PC-3 (cell line): ENCODE data around the gene SSC5D. TPM values are rescaled to one million over a fixed set of nuclear protein-coding genes. Genes with fewer than 3 reads are reported as not detected.

Experiments
- ATAC-seq: fragments of 200-7000 bp; cut with Tn5 transposase; 2 replicates; pipeline ENCODE4 v1.9.1; 2020; ENCODE audit warnings: mild to moderate bottlenecking, moderate library complexity
- BruUV-seq: library from RNA; stranded (reverse); fragments of 400-500 nt; replicated peaks from 2 replicates; lab custom pipeline; 2021; lab: Mats Ljungman, UMichigan
- CTCF ChIA-PET: fragments of 300-600 bp; sonication (Branson Sonifier 250); formaldehyde crosslinking; loops from one replicate; lab custom pipeline; 2022; ENCODE audit warnings: antibody characterized with exemption; lab: Charles Lee
- POLR2A ChIA-PET: fragments of 300-600 bp; sonication (Branson Sonifier 250); formaldehyde crosslinking; loops from one replicate; lab custom pipeline; 2022; ENCODE audit warnings: antibody characterized with exemption; ENCODE audit not compliant: unreplicated experiment; lab: Charles Lee
- DNase-seq: peaks from one replicate; pipeline ENCODE4 v3.0.0-alpha.2; 2015
- H2AFZ ChIP-seq: fragments of 300-600 bp; sonication (generic); 2 replicates; pipeline ENCODE4 v1.6.0; 2016; ENCODE audit warnings: antibody characterized with exemption, low read length
- H3F3A ChIP-seq: fragments of 300-600 bp; sonication (generic); one replicate; pipeline ENCODE4 v1.6.0; 2017; ENCODE audit warnings: antibody characterized with exemption, low read length, control low read depth, mild to moderate bottlenecking; ENCODE audit not compliant: unreplicated experiment
- H3K27ac ChIP-seq: fragments of 300-600 bp; sonication (generic); 2 replicates; pipeline ENCODE4 v1.5.1; 2016; ENCODE audit warnings: mild to moderate bottlenecking, low read length
- H3K27me3 ChIP-seq: fragments of 300-600 bp; sonication (generic); 2 replicates; pipeline ENCODE4 v1.6.1; 2016; ENCODE audit warnings: low read length, mixed read lengths
- H3K36me3 ChIP-seq: fragments of 300-600 bp; sonication (generic); 2 replicates; pipeline ENCODE4 v1.6.1; 2016; ENCODE audit warnings: low read depth, mixed run types, low read length, mixed read lengths
- H3K4me1 ChIP-seq: fragments of 300-600 bp; sonication (generic); 2 replicates; pipeline ENCODE4 v1.5.1; 2016; ENCODE audit warnings: low read length; ENCODE audit not compliant: insufficient read depth
- H3K4me2 ChIP-seq: fragments of 300-600 bp; sonication (generic); 2 replicates; pipeline ENCODE4 v1.6.0; 2016; ENCODE audit warnings: low read length
- H3K4me3 ChIP-seq: fragments of 300-600 bp; sonication (generic); 2 replicates; pipeline ENCODE4 v1.5.1; 2016; ENCODE audit warnings: mild to moderate bottlenecking, low read length, mixed read lengths
- H3K79me2 ChIP-seq: fragments of 300-600 bp; sonication (generic); 2 replicates; pipeline ENCODE4 v1.6.1; 2017; ENCODE audit warnings: low read length, mixed read lengths
- H3K9ac ChIP-seq: fragments of 300-600 bp; sonication (generic); 2 replicates; pipeline ENCODE4 v1.6.0; 2016; ENCODE audit warnings: mild to moderate bottlenecking, low read length
- H3K9me2 ChIP-seq: fragments of 300-600 bp; sonication (generic); replicated peaks from 2 replicates; pipeline ENCODE4 v1.6.1; 2016; ENCODE audit warnings: mixed run types, low read length, mixed read lengths
- H3K9me3 ChIP-seq: fragments of 300-600 bp; sonication (generic); 2 replicates; pipeline ENCODE4 v1.6.1; 2016; ENCODE audit warnings: low read length, mixed read lengths
- H4K20me1 ChIP-seq: fragments of 300-600 bp; sonication (generic); 2 replicates; pipeline ENCODE4 v1.6.1; 2016; ENCODE audit warnings: low read length, mixed read lengths
- EZH2 ChIP-seq: fragments of 300-600 bp; sonication (generic); IDR thresholded peaks from one replicate; pipeline ENCODE4 v1.6.1; 2017; ENCODE audit warnings: antibody characterized with exemption, mild to moderate bottlenecking, low read length; ENCODE audit not compliant: unreplicated experiment
- EZH2phosphoT487 ChIP-seq: fragments of 300-600 bp; sonication (generic); IDR thresholded peaks from 2 replicates; pipeline ENCODE4 v1.6.1; 2018; ENCODE audit warnings: mild to moderate bottlenecking, antibody characterized with exemption, low read length, borderline replicate concordance
- intact Hi-C: fragments of 100-400 bp; cut with micrococcal nuclease; formaldehyde crosslinking; loops from 2 replicates; pipeline ENCODE4 v1.9.0; 2023
- total RNA-seq: library from RNA; depleted of rRNA; stranded (reverse); fragments of >200 nt; gene quantifications from 2 replicates; pipeline ENCODE4 v1.2.3, GENCODE V29; 2014
- TF ChIP-seq, protein P1 (sequence below): fragments of 300-600 bp; sonication (generic); conservative IDR thresholded peaks from 2 replicates; pipeline ENCODE4 v1.5.1; 2017; ENCODE audit warnings: antibody characterized with exemption, low read depth, mild to moderate bottlenecking, low read length

The SSC5D gene
- total RNA-seq, 1 experiment from 2014 or later: not detected

DNA sequence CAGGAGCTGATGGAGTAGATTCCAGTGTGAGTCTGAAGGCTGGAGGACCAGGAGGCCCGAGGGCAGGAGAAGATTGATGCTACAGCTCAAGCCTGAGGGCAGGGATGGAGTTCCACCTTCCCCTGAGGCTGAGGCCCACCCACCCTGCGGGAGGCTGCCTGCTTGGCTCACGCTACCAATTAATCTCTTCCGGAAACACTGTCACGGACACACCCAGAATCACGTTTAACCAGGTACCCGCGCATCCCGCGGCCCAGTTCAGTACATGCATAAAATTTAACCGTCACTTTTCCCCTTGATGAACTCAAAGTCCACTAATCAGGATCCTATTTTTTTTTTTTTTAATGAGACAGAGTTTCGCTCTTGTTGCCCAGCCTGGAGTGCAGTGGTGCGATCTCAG lies 17.0 kb upstream of the SSC5D start:
- H3K4me2 ChIP-seq: no peak overlapping the region

GRCh38 chr19:55472463-55472862 lies 15.8 kb upstream of the SSC5D start:
- no peaks in the 10 kb centered on the region for H3K9me3 ChIP-seq
- CTCF ChIA-PET: no interaction called here
- peaks cover 18% of the 10 kb centered on the region for H3K4me1 ChIP-seq
- DNase-seq (peak; percentile 86), ATAC-seq (peak; percentile 8; the same call in 1 of the 2 replicates)
- no peak for TF ChIP-seq EZH2phosphoT487
- TF ChIP-seq, protein P1, sequence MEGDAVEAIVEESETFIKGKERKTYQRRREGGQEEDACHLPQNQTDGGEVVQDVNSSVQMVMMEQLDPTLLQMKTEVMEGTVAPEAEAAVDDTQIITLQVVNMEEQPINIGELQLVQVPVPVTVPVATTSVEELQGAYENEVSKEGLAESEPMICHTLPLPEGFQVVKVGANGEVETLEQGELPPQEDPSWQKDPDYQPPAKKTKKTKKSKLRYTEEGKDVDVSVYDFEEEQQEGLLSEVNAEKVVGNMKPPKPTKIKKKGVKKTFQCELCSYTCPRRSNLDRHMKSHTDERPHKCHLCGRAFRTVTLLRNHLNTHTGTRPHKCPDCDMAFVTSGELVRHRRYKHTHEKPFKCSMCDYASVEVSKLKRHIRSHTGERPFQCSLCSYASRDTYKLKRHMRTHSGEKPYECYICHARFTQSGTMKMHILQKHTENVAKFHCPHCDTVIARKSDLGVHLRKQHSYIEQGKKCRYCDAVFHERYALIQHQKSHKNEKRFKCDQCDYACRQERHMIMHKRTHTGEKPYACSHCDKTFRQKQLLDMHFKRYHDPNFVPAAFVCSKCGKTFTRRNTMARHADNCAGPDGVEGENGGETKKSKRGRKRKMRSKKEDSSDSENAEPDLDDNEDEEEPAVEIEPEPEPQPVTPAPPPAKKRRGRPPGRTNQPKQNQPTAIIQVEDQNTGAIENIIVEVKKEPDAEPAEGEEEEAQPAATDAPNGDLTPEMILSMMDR: no peak
- TF ChIP-seq EZH2: no peak
- no peaks in the 10 kb centered on the region for H3K27me3 ChIP-seq
- peaks cover under 1% of the 10 kb centered on the region for H3K79me2 ChIP-seq
- POLR2A ChIA-PET: no interaction called here
- no peaks in the 10 kb centered on the region for H3K9me2 ChIP-seq
- no peaks in the 10 kb centered on the region for H3F3A ChIP-seq
- no peak overlapping the region for H3K4me2 ChIP-seq
- intact Hi-C loops: no loop called here
- H3K36me3 ChIP-seq: no peaks in the 10 kb centered on the region
- H3K9ac ChIP-seq: peak overlapping the region; percentile 2; the same call in 1 of the 2 replicates
- no peaks in the 10 kb centered on the region for H4K20me1 ChIP-seq
- no TSS peak for BruUV-seq
- peak overlapping the region; percentile 31; the same call in 1 of the 2 replicates for H2AFZ ChIP-seq
- no peak overlapping the region for H3K27ac ChIP-seq
- H3K4me3 ChIP-seq: no peak overlapping the region

More for the DNA sequence above, 17.0 kb upstream of the SSC5D start:
- Histone ChIP-seq H3K4me1 (peaks cover 17% of the 10 kb centered on the region), H4K20me1 (no peaks in the 10 kb centered on the region), H3K9ac (no peak overlapping the region), H3K4me3 (no peak overlapping the region), H3K36me3 (no peaks in the 10 kb centered on the region), H3K79me2 (no peaks in the 10 kb centered on the region), H3K9me2 (no peaks in the 10 kb centered on the region), H3F3A (no peaks in the 10 kb centered on the region), H3K27ac (no peak overlapping the region), H2AFZ (no peak overlapping the region), H3K27me3 (no peaks in the 10 kb centered on the region), H3K9me3 (no peaks in the 10 kb centered on the region)
- TF ChIP-seq EZH2 (no peak), EZH2phosphoT487 (no peak)
- TF ChIP-seq, protein P1: no peak
- ATAC-seq: no peak
- intact Hi-C loops: no loop called here
- no peak for DNase-seq
- ChIA-PET POLR2A (no interaction called here), CTCF (interaction anchor here (0.6 kb wide), 1 partner anchor 912 kb away, joined by 3 read pairs; no protein-coding TSS in a partner anchor)
- BruUV-seq: no TSS peak

DNA sequence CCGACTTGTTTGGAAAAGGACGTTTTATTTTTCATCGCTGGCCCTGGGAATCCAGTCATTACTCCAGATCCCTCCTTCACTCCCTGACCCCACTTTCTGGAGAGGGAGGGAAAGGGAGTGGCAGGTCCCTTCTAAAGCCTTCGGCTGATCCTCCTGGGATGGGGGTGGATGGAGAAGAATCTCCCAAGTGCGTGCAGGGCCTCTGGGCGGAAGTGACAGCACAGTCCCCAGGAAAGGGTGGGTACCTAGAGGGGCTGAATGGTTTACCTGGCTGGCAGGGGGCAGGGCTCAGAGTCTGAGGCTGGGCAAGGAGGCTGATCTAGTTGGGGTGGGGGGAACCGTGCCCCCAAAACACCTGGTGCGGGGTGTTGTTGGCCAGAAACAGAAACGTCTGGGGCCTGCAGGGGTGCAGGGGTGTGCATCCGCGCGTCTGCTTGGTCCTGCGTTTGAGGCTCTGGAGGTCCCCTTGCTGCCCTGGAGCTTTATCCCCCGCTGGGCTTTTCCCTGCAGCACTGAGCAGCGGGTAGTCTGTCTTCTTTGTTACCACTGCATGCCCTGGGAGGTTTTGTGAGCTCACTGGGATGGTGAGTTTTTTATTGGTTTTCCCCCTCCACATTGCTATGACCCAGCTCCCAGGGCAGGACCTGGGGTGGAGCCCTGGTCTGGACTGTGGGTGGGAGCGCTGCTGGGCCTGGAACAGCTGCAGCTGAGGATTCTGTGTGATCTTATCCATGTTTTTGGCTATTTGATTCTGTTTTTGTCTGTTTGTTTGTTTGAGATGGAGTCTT lies 14.8 kb upstream of the SSC5D start:
- peaks cover 18% of the 10 kb centered on the region for H3K4me1 ChIP-seq
- no peaks in the 10 kb centered on the region for H3F3A ChIP-seq
- H3K4me3 ChIP-seq: no peak overlapping the region
- H3K4me2 ChIP-seq: no peak overlapping the region
- H4K20me1 ChIP-seq: no peaks in the 10 kb centered on the region
- ATAC-seq: no peak
- no peak overlapping the region for H3K27ac ChIP-seq
- intact Hi-C loops: no loop called here
- no peaks in the 10 kb centered on the region for H3K27me3 ChIP-seq
- no peak overlapping the region for H2AFZ ChIP-seq
- H3K9me2 ChIP-seq: no peaks in the 10 kb centered on the region
- no peak overlapping the region for H3K9ac ChIP-seq
- H3K36me3 ChIP-seq: no peaks in the 10 kb centered on the region
- no peak for DNase-seq
- ChIA-PET CTCF (no interaction called here), POLR2A (no interaction called here)
- H3K79me2 ChIP-seq: peaks cover 10% of the 10 kb centered on the region
- H3K9me3 ChIP-seq: no peaks in the 10 kb centered on the region
- TF ChIP-seq EZH2phosphoT487: no peak
- no TSS peak for BruUV-seq
